ENCODE data around the gene CAPN9. TPM values are rescaled to one million over a fixed set of nuclear protein-coding genes. Genes with fewer than 3 reads are reported as not detected.

Gene CAPN9
- total RNA-seq, 1 experiment from 2014 or later = not detected

GRCh38 chr1:230706020-230706699 lies 41.0 kb upstream of the CAPN9 start:
- no peak overlapping the region for H3K4me3 ChIP-seq (ENCODE audit: low read length)
- CTCF ChIA-PET = no interaction called here
- H3K9ac ChIP-seq (ENCODE audit: low read length) = no peak overlapping the region
- H3K36me3 ChIP-seq (ENCODE audit: low read depth, low read length) = no peaks in the 10 kb centered on the region
- no peak overlapping the region for H3K4me2 ChIP-seq (ENCODE audit: low read length)
- H3K27ac ChIP-seq (ENCODE audit: low read length) = no peak overlapping the region
- H3K27me3 ChIP-seq (ENCODE audit: low read length) = no peaks in the 10 kb centered on the region
- intact Hi-C loops (cut with micrococcal nuclease) = no loop called here
- no peaks in the 10 kb centered on the region for H3K79me2 ChIP-seq (ENCODE audit: low read length)
- TF ChIP-seq EZH2phosphoT487 (IDR thresholded peaks at IDR 0.05; ENCODE audit: borderline replicate concordance, low read length) = no peak
- no peak for TF ChIP-seq EZH2 (IDR thresholded peaks at IDR 0.05; ENCODE audit: low read length, unreplicated experiment)
- TF ChIP-seq, protein P1, sequence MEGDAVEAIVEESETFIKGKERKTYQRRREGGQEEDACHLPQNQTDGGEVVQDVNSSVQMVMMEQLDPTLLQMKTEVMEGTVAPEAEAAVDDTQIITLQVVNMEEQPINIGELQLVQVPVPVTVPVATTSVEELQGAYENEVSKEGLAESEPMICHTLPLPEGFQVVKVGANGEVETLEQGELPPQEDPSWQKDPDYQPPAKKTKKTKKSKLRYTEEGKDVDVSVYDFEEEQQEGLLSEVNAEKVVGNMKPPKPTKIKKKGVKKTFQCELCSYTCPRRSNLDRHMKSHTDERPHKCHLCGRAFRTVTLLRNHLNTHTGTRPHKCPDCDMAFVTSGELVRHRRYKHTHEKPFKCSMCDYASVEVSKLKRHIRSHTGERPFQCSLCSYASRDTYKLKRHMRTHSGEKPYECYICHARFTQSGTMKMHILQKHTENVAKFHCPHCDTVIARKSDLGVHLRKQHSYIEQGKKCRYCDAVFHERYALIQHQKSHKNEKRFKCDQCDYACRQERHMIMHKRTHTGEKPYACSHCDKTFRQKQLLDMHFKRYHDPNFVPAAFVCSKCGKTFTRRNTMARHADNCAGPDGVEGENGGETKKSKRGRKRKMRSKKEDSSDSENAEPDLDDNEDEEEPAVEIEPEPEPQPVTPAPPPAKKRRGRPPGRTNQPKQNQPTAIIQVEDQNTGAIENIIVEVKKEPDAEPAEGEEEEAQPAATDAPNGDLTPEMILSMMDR (conservative IDR thresholded peaks at IDR 0.05; ENCODE audit: low read depth, low read length) = no peak
- no peak overlapping the region for H2AFZ ChIP-seq (ENCODE audit: low read length)
- BruUV-seq (replicated peaks) = no TSS peak
- no peaks in the 10 kb centered on the region for H3K9me2 ChIP-seq (replicated peaks; ENCODE audit: low read length)
- no peaks in the 10 kb centered on the region for H3F3A ChIP-seq (ENCODE audit: low read length, unreplicated experiment)
- POLR2A ChIA-PET (ENCODE audit: unreplicated experiment) = no interaction called here
- no peaks in the 10 kb centered on the region for H4K20me1 ChIP-seq (ENCODE audit: low read length)
- no peak for ATAC-seq
- no peaks in the 10 kb centered on the region for H3K9me3 ChIP-seq (ENCODE audit: low read length)
- H3K4me1 ChIP-seq (ENCODE audit: insufficient read depth, low read length) = no peaks in the 10 kb centered on the region
- no peak for DNase-seq

DNA sequence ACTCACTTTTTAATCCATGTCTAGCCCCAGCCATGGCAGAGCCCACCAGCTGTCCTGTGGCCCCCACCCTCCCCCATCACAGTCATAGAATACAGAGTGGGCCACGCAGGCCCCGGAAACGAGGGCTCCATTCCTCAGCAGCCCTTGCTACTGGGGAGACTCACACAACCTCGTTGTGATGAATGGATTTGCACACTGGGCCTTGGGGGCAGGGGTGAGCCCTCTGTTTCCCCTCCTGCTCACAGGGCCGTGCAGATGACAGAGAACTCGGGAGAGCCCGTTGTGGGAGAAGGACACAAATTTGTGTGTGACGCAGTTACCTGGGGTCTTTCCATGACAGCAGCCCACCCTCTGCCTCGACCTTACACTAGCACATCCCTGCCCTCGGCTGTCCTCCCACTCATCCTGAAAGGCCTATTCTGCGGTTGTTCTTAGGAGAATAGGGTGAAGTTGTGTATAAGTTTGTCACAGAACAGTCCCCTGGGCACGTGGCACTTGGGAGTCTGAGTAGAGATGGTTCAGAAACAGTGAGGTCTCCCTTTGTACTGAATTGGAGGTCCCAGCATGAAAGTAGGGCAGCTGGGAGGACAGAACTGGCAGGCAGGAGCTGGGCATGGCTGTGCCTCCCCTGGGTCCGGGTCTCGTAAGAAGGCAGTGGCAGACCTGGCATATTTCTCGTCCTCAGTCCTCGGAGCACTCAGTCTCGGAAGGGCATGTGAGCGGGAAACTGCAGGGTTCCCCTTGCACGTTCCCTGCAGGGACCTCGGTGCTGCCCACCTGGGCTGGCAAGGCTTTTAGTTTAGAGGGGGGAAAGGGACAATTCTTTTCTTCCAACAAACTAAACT lies 40.1 kb upstream of the CAPN9 start:
- H3K9ac ChIP-seq (ENCODE audit: low read length) = no peak overlapping the region
- BruUV-seq (replicated peaks) = no TSS peak
- no peaks in the 10 kb centered on the region for H3K36me3 ChIP-seq (ENCODE audit: low read depth, low read length)
- no peaks in the 10 kb centered on the region for H3K79me2 ChIP-seq (ENCODE audit: low read length)
- no peaks in the 10 kb centered on the region for H4K20me1 ChIP-seq (ENCODE audit: low read length)
- no peak for DNase-seq
- no peak for ATAC-seq
- no peaks in the 10 kb centered on the region for H3K27me3 ChIP-seq (ENCODE audit: low read length)
- H3K9me2 ChIP-seq (replicated peaks; ENCODE audit: low read length) = no peaks in the 10 kb centered on the region
- intact Hi-C loops (cut with micrococcal nuclease) = no loop called here
- H3F3A ChIP-seq (ENCODE audit: low read length, unreplicated experiment) = no peaks in the 10 kb centered on the region
- CTCF ChIA-PET = no interaction called here
- POLR2A ChIA-PET (ENCODE audit: unreplicated experiment) = no interaction called here
- no peaks in the 10 kb centered on the region for H3K9me3 ChIP-seq (ENCODE audit: low read length)
- TF ChIP-seq EZH2phosphoT487 (IDR thresholded peaks at IDR 0.05; ENCODE audit: borderline replicate concordance, low read length) = no peak
- no peak for TF ChIP-seq EZH2 (IDR thresholded peaks at IDR 0.05; ENCODE audit: low read length, unreplicated experiment)
- TF ChIP-seq, protein P1 (conservative IDR thresholded peaks at IDR 0.05; ENCODE audit: low read depth, low read length) = no peak
- no peaks in the 10 kb centered on the region for H3K4me1 ChIP-seq (ENCODE audit: insufficient read depth, low read length)
- no peak overlapping the region for H3K4me2 ChIP-seq (ENCODE audit: low read length)
- no peak overlapping the region for H3K27ac ChIP-seq (ENCODE audit: low read length)
- no peak overlapping the region for H2AFZ ChIP-seq (ENCODE audit: low read length)
- no peak overlapping the region for H3K4me3 ChIP-seq (ENCODE audit: low read length)
